Fibroblast of lung (primary cell): Measurements from ENCODE around the gene CERCAM. TPM values are rescaled to one million over a fixed set of nuclear protein-coding genes. Genes with fewer than 3 reads are reported as not detected.
A peak's percentile ranks its signal among the peaks of the same experiment; 100 is the strongest.

Experiments
- DNase-seq, 2 donors: peaks; one replicate each; pipeline versions ENCODE4 v3.0.0 to v3.0.0-alpha.2; 2010; ENCODE audit warnings: low read depth in 2 of 2
- H2AFZ ChIP-seq: 2 replicates; pipeline ENCODE4 v1.5.1; 2012; ENCODE audit warnings: low read length, control low read depth, inconsistent platforms
- H3K27ac ChIP-seq: 2 replicates; pipeline ENCODE4 v1.5.1; 2011; ENCODE audit warnings: low read length, control low read depth; ENCODE audit not compliant: insufficient read depth
- H3K27me3 ChIP-seq: 2 replicates; pipeline ENCODE4 v1.5.1; 2011; ENCODE audit warnings: mild to moderate bottlenecking, low read length; ENCODE audit not compliant: control insufficient read depth, insufficient read depth
- H3K36me3 ChIP-seq: 2 replicates; pipeline ENCODE4 v1.5.1; 2011; ENCODE audit warnings: low read length; ENCODE audit not compliant: control insufficient read depth, insufficient read depth
- H3K4me1 ChIP-seq: 2 replicates; pipeline ENCODE4 v1.5.1; 2011; ENCODE audit warnings: low read length; ENCODE audit not compliant: control insufficient read depth, insufficient read depth; ENCODE audit errors: extremely low read depth
- H3K4me2 ChIP-seq: 2 replicates; pipeline ENCODE4 v1.5.1; 2011; ENCODE audit warnings: low read length, control low read depth; ENCODE audit not compliant: insufficient read depth; ENCODE audit errors: extremely low read depth
- H3K4me3 ChIP-seq, 4 experiments: fragments of 200-600 bp in 1 of 4; sonication (generic) in 1 of 4; replicated peaks in 1 of 4; 2 replicates each; pipeline ENCODE4 v1.5.1; 2011 to 2016; ENCODE audit warnings: low read length in 4 of 4, low read depth in 3 of 4, mild to moderate bottlenecking in 3 of 4, control low read depth in 2 of 4, inconsistent platforms in 1 of 4, mixed read lengths in 1 of 4; ENCODE audit not compliant: insufficient read depth in 1 of 4; ENCODE audit errors: control extremely low read depth in 1 of 4
- H3K79me2 ChIP-seq: 2 replicates; pipeline ENCODE4 v1.5.1; 2012; ENCODE audit warnings: mild to moderate bottlenecking, low read length, inconsistent platforms; ENCODE audit not compliant: control insufficient read depth, insufficient read depth
- H3K9ac ChIP-seq: 2 replicates; pipeline ENCODE4 v1.5.1; 2011; ENCODE audit warnings: mild to moderate bottlenecking, low read length, control low read depth; ENCODE audit not compliant: insufficient read depth
- H3K9me3 ChIP-seq: 2 replicates; pipeline ENCODE4 v1.5.1; 2012; ENCODE audit warnings: low read depth, low read length; ENCODE audit not compliant: control insufficient read depth, insufficient read depth
- H4K20me1 ChIP-seq: 2 replicates; pipeline ENCODE4 v1.5.1; 2011; ENCODE audit warnings: low read length; ENCODE audit not compliant: control insufficient read depth, insufficient read depth; ENCODE audit errors: extremely low read depth
- CTCF ChIP-seq, 2 donors: IDR thresholded peaks in 1 of 2; conservative IDR thresholded peaks in 1 of 2; 1 replicate in 1 of 2; 2 replicates in 1 of 2; pipeline ENCODE4 v1.5.1; 2011 to 2012; ENCODE audit warnings: low read length in 2 of 2, control low read depth in 1 of 2, inconsistent platforms in 1 of 2, low read depth in 1 of 2, mild to moderate bottlenecking in 1 of 2
- EZH2 ChIP-seq: IDR thresholded peaks from 2 replicates; pipeline ENCODE4 v1.5.1; 2012; ENCODE audit warnings: low read length, control low read depth, mild to moderate bottlenecking; ENCODE audit errors: missing control alignments
- polyA plus RNA-seq, 2 donors: library from polyadenylated mRNA; depleted of rRNA in 1 of 2; stranded (reverse) in 1 of 2; unstranded in 1 of 2; fragments of >200 nt; gene quantifications; 2 replicates each; pipeline ENCODE4 v1.2.1, GENCODE V29; 2011 to 2012; ENCODE audit warnings: missing spikeins in 1 of 2
- total RNA-seq: library from RNA; depleted of rRNA; stranded (reverse); fragments of >200 nt; gene quantifications from 2 replicates; pipeline ENCODE4 v1.2.1, GENCODE V29; 2014

Gene CERCAM
- total and polyA plus RNA-seq, 2 donors (not counting 1 experiment from before 2014, with no cell fraction given), result 64.2 to 90.5 TPM

GRCh38 chr9:128428644-128429512, 8.2 kb downstream of the CERCAM start:
- TF ChIP-seq EZH2 (no peak), CTCF (conservative IDR thresholded peaks at IDR 0.05 in 1 of 2, IDR thresholded peaks at IDR 0.05 in 1 of 2; ENCODE audit: low read depth in 1 of 2, low read length in 2 of 2) (no peak)
- Histone ChIP-seq H3K27me3 (no peaks in the 10 kb centered on the region), H4K20me1 (no peaks in the 10 kb centered on the region), H3K4me2 (no peak overlapping the region), H3K36me3 (peaks cover 7% of the 10 kb centered on the region), H3K4me3 (no peak overlapping the region), H3K9ac (no peak overlapping the region), H3K27ac (no peak overlapping the region), H3K9me3 (no peaks in the 10 kb centered on the region), H3K4me1 (no peaks in the 10 kb centered on the region), H2AFZ (no peak overlapping the region), H3K79me2 (no peaks in the 10 kb centered on the region)
- peak in 1 of 2 donors; percentile 82 for DNase-seq

GRCh38 chr9:128429513-128430086, 8.9 kb downstream of the CERCAM start:
- Histone ChIP-seq H2AFZ (no peak overlapping the region), H3K9me3 (no peaks in the 10 kb centered on the region), H3K9ac (no peak overlapping the region), H4K20me1 (no peaks in the 10 kb centered on the region), H3K27ac (no peak overlapping the region), H3K4me3 (no peak overlapping the region), H3K36me3 (peaks cover 4% of the 10 kb centered on the region), H3K4me2 (no peak overlapping the region), H3K4me1 (no peaks in the 10 kb centered on the region), H3K79me2 (no peaks in the 10 kb centered on the region), H3K27me3 (no peaks in the 10 kb centered on the region)
- TF ChIP-seq CTCF (conservative IDR thresholded peaks at IDR 0.05 in 1 of 2, IDR thresholded peaks at IDR 0.05 in 1 of 2; ENCODE audit: low read depth in 1 of 2, low read length in 2 of 2), result no peak
- TF ChIP-seq EZH2, result no peak
- DNase-seq, result no peak

- Histone ChIP-seq H3K4me3 (no peak overlapping the region), H3K27ac (no peak overlapping the region), H4K20me1 (no peaks in the 10 kb centered on the region), H3K79me2 (no peaks in the 10 kb centered on the region), H3K4me2 (no peak overlapping the region), H2AFZ (no peak overlapping the region), H3K9ac (no peak overlapping the region), H3K36me3 (peaks cover 4% of the 10 kb centered on the region), H3K4me1 (no peaks in the 10 kb centered on the region), H3K27me3 (no peaks in the 10 kb centered on the region), H3K9me3 (no peaks in the 10 kb centered on the region)
- TF ChIP-seq EZH2 (no peak), CTCF (conservative IDR thresholded peaks at IDR 0.05 in 1 of 2, IDR thresholded peaks at IDR 0.05 in 1 of 2; ENCODE audit: low read depth in 1 of 2, low read length in 2 of 2) (no peak)
- DNase-seq, result no peak
Measured at GRCh38 chr9:128431207-128431606, 10.6 kb downstream of the CERCAM start.
